Spleen (tissue), 7 donors: ENCODE measurements around the gene ZNF438.
"Not testable (repeated sequence)": the region's sequence is repeated elsewhere in the genome, so short reads cannot be mapped to it uniquely, and the experiment has no call there.

Experiments
- CTCF ChIP-seq, 11 experiments: fragments of 200-600 bp in 7 of 11; fragments of 450-650 bp in 4 of 11; sonication (generic) in 4 of 11; IDR thresholded peaks in 8 of 11; conservative IDR thresholded peaks in 3 of 11; 1 replicate in 7 of 11; 2 replicates in 4 of 11; pipeline versions ENCODE4 v1.4.0 to v1.8.0; 2016 to 2021; ENCODE audit warnings: antibody characterized with exemption in 11 of 11, inconsistent platforms in 4 of 11, mild to moderate bottlenecking in 1 of 11
- POLR2A ChIP-seq, 3 donors: fragments of 450-650 bp; IDR thresholded peaks; one replicate each; pipeline ENCODE4 v1.5.1; 2017; ENCODE audit warnings: antibody characterized with exemption in 3 of 3, mild to moderate bottlenecking in 1 of 3
- POLR2AphosphoS5 ChIP-seq, 3 donors: sonication (generic); formaldehyde crosslinking; IDR thresholded peaks; one replicate each; pipeline ENCODE4 v1.5.1; 2017; ENCODE audit warnings: antibody characterized with exemption in 3 of 3
- donor health status: DM: no; HTN: no; CAD: no; lungs with moderate emphysema.
- donor health status: DM: no; HTN: no; CAD: no.
- donor health status: DM: no; HTN: no; CAD: no.

GRCh38 chr10:30929311-30929729, 102.3 kb downstream of the ZNF438 start:
- TF ChIP-seq CTCF (IDR thresholded peaks at IDR 0.05 in 8 of 11, conservative IDR thresholded peaks at IDR 0.05 in 3 of 11); POLR2AphosphoS5 (IDR thresholded peaks at IDR 0.05); POLR2A (IDR thresholded peaks at IDR 0.05): not testable (repeated sequence)
